HFFc6 (cell line): ENCODE data around the gene MOCS1. TPM values are rescaled to one million over a fixed set of nuclear protein-coding genes. Genes with fewer than 3 reads are reported as not detected.

Experiments
- DNase-seq: peaks from one replicate; pipeline ENCODE4 v3.0.0-alpha.2; 2018
- H3K27ac Mint-ChIP-seq: 2 replicates; pipeline ENCODE4 v1.8.0; 2020; ENCODE audit warnings: mild to moderate bottlenecking, mixed read lengths
- H3K27me3 Mint-ChIP-seq: 2 replicates; pipeline ENCODE4 v1.8.0; 2021; ENCODE audit warnings: mild to moderate bottlenecking, moderate library complexity, mixed read lengths; ENCODE audit not compliant: insufficient read depth
- H3K36me3 Mint-ChIP-seq: 2 replicates; pipeline ENCODE4 v1.8.0; 2021; ENCODE audit warnings: low read depth, mixed read lengths
- H3K4me1 Mint-ChIP-seq: 2 replicates; pipeline ENCODE4 v1.8.0; 2020; ENCODE audit warnings: low read depth, mixed read lengths
- H3K4me3 Mint-ChIP-seq: 2 replicates; pipeline ENCODE4 v1.8.0; 2020; ENCODE audit warnings: mild to moderate bottlenecking, moderate library complexity, mixed read lengths
- H3K9me3 Mint-ChIP-seq: 2 replicates; pipeline ENCODE4 v1.8.0; 2020; ENCODE audit warnings: mild to moderate bottlenecking, mixed read lengths
- total RNA-seq, 6 experiments: library from RNA; stranded (reverse); fragmentation: NEBNext Ultra II Directional; extraction: Animal tissue kit (Norgen Biotek cat#: 25700); gene quantifications; 2 replicates in 1 of 6; 3 replicates in 5 of 6; pipeline ENCODE4 v1.2.3, GENCODE V29; 2021
- TF ChIP-seq, protein P1 (sequence below): fragments of 200-600 bp; sonication (generic); IDR thresholded peaks from 2 replicates; pipeline ENCODE4 v1.5.0; 2021; ENCODE audit warnings: antibody characterized with exemption, mild to moderate bottlenecking

MOCS1 gene
- total RNA-seq, 6 experiments from 2014 or later: 7.9 to 11.1 (median 9.2) TPM

DNA sequence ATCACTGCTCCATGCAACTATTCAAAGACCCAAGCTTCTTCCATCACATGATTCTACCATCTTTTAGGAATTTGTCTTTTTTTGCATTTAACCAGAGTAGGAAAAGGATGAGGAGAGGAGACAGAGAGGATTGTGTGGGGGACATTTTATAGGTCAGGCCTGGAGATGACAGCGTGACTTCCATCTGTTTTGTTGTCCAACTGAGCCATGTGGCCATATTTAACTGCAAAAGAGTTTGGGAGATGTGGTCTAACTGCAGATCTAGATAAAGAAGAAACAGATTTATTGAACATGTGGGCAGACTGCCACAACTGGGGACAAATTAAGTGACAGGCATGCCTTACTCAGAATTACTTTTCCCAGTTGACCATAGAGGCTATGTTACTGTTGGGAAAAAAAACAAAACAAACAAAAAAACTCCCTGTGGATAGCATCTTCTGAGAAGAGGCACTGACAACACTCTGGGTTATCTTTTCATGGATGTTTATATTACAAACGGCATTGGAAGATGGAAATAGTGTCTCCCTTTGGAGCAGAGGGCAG, 18.9 kb upstream of the MOCS1 start:
- Mint-ChIP-seq H3K27me3 (no peaks in the 10 kb centered on the region; the same call in 1 of the 2 replicates), H3K4me1 (no peaks in the 10 kb centered on the region), H3K4me3 (no peak overlapping the region), H3K9me3 (no peaks in the 10 kb centered on the region), H3K27ac (no peak overlapping the region), H3K36me3 (no peaks in the 10 kb centered on the region)
- TF ChIP-seq, protein P1, sequence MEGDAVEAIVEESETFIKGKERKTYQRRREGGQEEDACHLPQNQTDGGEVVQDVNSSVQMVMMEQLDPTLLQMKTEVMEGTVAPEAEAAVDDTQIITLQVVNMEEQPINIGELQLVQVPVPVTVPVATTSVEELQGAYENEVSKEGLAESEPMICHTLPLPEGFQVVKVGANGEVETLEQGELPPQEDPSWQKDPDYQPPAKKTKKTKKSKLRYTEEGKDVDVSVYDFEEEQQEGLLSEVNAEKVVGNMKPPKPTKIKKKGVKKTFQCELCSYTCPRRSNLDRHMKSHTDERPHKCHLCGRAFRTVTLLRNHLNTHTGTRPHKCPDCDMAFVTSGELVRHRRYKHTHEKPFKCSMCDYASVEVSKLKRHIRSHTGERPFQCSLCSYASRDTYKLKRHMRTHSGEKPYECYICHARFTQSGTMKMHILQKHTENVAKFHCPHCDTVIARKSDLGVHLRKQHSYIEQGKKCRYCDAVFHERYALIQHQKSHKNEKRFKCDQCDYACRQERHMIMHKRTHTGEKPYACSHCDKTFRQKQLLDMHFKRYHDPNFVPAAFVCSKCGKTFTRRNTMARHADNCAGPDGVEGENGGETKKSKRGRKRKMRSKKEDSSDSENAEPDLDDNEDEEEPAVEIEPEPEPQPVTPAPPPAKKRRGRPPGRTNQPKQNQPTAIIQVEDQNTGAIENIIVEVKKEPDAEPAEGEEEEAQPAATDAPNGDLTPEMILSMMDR: no peak
- no peak for DNase-seq

DNA sequence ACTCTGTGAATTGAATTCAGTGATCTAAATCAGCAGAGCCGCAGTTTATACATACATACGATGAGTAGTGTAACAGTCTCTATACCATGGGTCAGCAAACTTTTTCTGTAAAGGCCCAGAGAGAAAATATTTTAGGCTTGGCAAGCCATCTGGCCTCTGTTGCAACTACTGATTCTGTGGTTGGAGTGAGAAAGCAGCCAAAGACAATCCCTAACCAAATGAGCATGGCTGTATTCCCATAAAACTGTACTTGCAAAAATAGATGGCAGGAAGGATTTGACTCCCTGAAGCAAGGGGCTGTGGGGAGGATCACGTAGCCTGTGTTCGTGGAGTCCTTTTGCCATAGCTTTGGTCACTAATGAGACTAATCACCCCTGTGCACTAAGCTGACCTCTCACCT, 17.9 kb upstream of the MOCS1 start:
- no peaks in the 10 kb centered on the region for H3K4me1 Mint-ChIP-seq
- no peak overlapping the region for H3K27ac Mint-ChIP-seq
- DNase-seq: no peak
- H3K4me3 Mint-ChIP-seq: no peak overlapping the region
- no peaks in the 10 kb centered on the region; the same call in none of the 2 replicates for H3K27me3 Mint-ChIP-seq
- H3K9me3 Mint-ChIP-seq: no peaks in the 10 kb centered on the region
- TF ChIP-seq, protein P1: no peak
- H3K36me3 Mint-ChIP-seq: no peaks in the 10 kb centered on the region

DNA sequence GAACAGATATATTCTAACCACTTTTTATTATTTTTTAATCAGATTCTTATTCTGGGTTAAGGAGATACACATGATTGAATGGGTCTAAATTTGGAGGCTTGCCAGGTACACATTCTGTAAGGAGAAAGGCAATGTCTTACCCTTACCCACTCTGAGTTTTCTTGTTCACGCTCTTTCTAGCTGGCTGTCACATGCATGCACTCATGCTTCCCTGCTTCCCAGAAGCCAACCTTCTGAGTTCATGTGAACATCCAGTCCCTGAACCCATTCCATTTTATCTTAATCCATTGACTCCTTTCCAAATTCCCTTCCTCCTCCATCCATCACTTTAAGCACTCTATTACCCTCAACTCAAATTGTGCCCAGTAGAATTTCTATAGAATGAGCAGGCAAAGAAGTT, 17.5 kb upstream of the MOCS1 start:
- no peaks in the 10 kb centered on the region for H3K9me3 Mint-ChIP-seq
- H3K27ac Mint-ChIP-seq: no peak overlapping the region
- no peak for DNase-seq
- TF ChIP-seq, protein P1: no peak
- H3K27me3 Mint-ChIP-seq: no peaks in the 10 kb centered on the region; the same call in none of the 2 replicates
- no peak overlapping the region for H3K4me3 Mint-ChIP-seq
- H3K36me3 Mint-ChIP-seq: no peaks in the 10 kb centered on the region
- no peaks in the 10 kb centered on the region for H3K4me1 Mint-ChIP-seq

DNA sequence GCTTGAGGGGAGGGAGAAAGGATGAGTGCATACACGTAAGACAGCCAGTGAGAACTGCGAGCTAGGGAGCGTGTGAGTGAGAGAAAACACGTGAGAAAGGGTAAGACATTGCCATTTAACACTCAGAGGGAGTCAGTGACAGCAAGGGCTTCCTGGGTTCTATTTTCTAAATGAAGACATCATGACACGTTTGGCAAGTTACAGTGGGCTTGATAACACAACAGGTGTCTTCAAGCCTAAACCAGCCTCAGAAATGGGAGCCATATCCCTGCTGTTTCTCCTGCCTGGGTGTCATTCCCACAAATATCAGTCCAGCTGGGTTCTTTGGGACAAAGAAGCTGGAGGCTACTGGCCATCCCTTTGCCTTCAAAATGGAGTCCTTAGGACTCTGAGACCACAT, 16.9 kb upstream of the MOCS1 start:
- Mint-ChIP-seq H3K36me3 (no peaks in the 10 kb centered on the region), H3K27me3 (no peaks in the 10 kb centered on the region; the same call in none of the 2 replicates), H3K4me1 (no peaks in the 10 kb centered on the region), H3K4me3 (no peak overlapping the region), H3K9me3 (no peaks in the 10 kb centered on the region), H3K27ac (no peak overlapping the region)
- DNase-seq: no peak
- TF ChIP-seq, protein P1: no peak

DNA sequence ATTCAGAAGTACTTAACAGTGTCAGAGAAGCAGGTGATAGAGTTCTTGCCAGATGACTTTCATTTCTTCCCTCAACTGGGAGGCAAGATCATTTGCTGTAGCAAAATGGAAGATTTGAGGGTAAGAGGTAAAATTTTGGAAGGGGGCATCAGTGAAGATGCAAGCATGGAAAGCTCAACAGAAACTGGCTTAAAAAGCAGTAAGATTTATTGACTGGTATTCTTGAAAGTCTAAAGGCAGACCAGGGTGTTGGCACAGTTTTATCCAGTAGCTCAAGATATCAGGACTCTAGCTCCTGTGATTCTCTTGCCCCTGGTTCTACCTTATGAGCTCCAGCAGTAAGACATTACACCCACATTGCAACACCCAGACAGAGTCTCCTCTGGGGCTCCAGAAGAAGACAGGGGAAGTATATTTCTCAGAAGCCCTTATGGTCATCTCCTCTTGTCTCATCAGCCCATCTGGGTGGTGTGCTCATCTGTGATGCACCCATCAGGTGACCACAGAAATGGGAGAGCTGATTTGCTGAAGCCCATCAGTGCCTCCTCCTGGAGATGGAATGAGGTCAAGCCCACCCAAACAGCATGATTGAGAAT, 16.0 kb upstream of the MOCS1 start:
- Mint-ChIP-seq H3K27me3 (no peaks in the 10 kb centered on the region; the same call in none of the 2 replicates), H3K4me1 (no peaks in the 10 kb centered on the region), H3K4me3 (no peak overlapping the region), H3K9me3 (no peaks in the 10 kb centered on the region), H3K36me3 (no peaks in the 10 kb centered on the region), H3K27ac (no peak overlapping the region)
- TF ChIP-seq, protein P1: no peak
- DNase-seq: no peak
